GM19397 (cell line): ENCODE data around the gene RALGAPA1.
A peak's percentile ranks its signal among the peaks of the same experiment; 100 is the strongest.

ENCODE experiments used
- ATAC-seq: cut with Tn5 transposase; IDR thresholded peaks from one replicate; pipeline ENCODE4 v1.9.1; 2021; ENCODE audit warnings: mild to moderate bottlenecking, moderate library complexity; ENCODE audit not compliant: unreplicated experiment

RALGAPA1 gene

GRCh38 chr14:35556548-35556947 is 252.5 kb downstream of the RALGAPA1 start:
- no peak for ATAC-seq

GRCh38 chr14:35553808-35554207 is 255.3 kb downstream of the RALGAPA1 start:
- no peak for ATAC-seq

GRCh38 chr14:35551081-35551480 is 258.0 kb downstream of the RALGAPA1 start:
- no peak for ATAC-seq

GRCh38 chr14:35549551-35549950 is 259.5 kb downstream of the RALGAPA1 start:
- ATAC-seq = no peak

- ATAC-seq = no peak
These were observed 266.1 kb downstream of the RALGAPA1 start for GRCh38 chr14:35543006-35543405.

- no peak for ATAC-seq
These were observed 269.1 kb downstream of the RALGAPA1 start for GRCh38 chr14:35539969-35540368.

GRCh38 chr14:35535483-35536112 is 273.5 kb downstream of the RALGAPA1 start:
- peak; percentile 2 for ATAC-seq

- ATAC-seq = peak; percentile 70
These were observed 274.1 kb downstream of the RALGAPA1 start for GRCh38 chr14:35534873-35535482.

- peak; percentile 5 for ATAC-seq
These were observed 274.8 kb downstream of the RALGAPA1 start for GRCh38 chr14:35534208-35534872.

- peak; percentile 74 for ATAC-seq
These were observed 275.5 kb downstream of the RALGAPA1 start, which contains the start of gene INSM2 for GRCh38 chr14:35533357-35534207. Gene INSM2 (plus strand): TSS chr14:35534164. CDS start chr14:35534253, 89 bp downstream.

- no peak for ATAC-seq
These were observed 276.2 kb downstream of the RALGAPA1 start for GRCh38 chr14:35532783-35533356.

- ATAC-seq = no peak
These were observed 276.9 kb downstream of the RALGAPA1 start for GRCh38 chr14:35531960-35532747.

- no peak for ATAC-seq
These were observed 282.1 kb downstream of the RALGAPA1 start for GRCh38 chr14:35526962-35527361.

GRCh38 chr14:35525695-35526094 is 283.4 kb downstream of the RALGAPA1 start:
- no peak for ATAC-seq

- no peak for ATAC-seq
These were observed 289.1 kb downstream of the RALGAPA1 start for GRCh38 chr14:35519986-35520385.

GRCh38 chr14:35515916-35516315 is 293.2 kb downstream of the RALGAPA1 start:
- no peak for ATAC-seq

- no peak for ATAC-seq
These were observed 296.3 kb downstream of the RALGAPA1 start for GRCh38 chr14:35512765-35513164.

GRCh38 chr14:35509846-35510245 is 299.2 kb downstream of the RALGAPA1 start:
- ATAC-seq = no peak

GRCh38 chr14:35506927-35507326 is 302.2 kb downstream of the RALGAPA1 start:
- no peak for ATAC-seq

- no peak for ATAC-seq
These were observed 302.6 kb downstream of the RALGAPA1 start for GRCh38 chr14:35506461-35506860.
